ENCODE data around the gene ARHGEF3.
"Not testable (repeated sequence)": the region's sequence is repeated elsewhere in the genome, so short reads cannot be mapped to it uniquely, and the experiment has no call there.

ARHGEF3 gene

DNA sequence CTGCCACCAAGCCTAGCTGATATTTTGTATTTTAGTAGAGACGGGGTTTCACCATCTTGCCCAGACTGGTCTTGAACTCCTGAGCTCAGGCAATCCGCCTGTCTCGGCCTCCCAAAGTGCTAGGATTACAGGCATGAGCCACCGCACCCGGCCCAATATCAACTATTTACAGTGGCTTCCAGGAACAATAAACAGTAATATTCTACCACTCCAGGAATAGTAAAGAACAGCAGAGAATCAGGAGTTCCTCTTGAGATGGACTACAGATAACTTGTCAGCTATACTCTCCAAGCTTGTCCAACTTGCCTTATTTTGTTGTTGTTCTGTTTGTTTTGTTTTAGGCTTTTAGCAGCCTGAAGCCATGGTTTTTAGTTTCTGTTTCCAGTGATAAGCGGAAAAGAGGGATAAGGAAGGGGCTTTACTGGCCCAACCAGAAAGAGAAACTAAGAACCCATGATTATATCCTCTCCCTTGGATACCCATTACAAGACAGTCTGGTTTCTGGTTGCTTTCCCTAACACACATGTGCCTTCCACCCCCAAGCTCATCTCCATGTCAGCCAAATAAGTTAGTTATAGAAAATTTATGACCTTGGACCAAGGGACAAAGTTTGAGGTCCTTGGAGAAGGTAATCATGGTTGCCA is 36.7 kb downstream of the ARHGEF3 start:
- no peak for DNase-seq

DNA sequence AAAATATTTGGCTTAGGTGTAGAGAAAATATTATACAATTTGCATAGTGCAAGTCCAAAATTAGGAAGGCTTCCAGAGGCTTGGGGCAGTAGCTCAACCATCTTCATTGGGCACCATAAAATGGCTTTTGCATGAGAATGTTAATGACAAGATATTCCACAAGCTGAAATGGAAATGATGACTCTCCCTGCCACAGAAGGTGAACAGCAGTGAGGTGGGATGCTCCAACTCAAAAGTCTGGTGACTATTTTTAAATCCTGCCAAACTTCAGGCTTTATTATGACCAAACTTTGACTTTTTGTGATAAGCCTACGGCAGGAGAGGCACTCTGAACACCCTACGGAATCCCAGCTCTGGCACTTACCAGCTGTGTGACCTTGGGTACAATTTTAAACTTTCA is 37.6 kb downstream of the ARHGEF3 start:
- DNase-seq, result no peak

DNA sequence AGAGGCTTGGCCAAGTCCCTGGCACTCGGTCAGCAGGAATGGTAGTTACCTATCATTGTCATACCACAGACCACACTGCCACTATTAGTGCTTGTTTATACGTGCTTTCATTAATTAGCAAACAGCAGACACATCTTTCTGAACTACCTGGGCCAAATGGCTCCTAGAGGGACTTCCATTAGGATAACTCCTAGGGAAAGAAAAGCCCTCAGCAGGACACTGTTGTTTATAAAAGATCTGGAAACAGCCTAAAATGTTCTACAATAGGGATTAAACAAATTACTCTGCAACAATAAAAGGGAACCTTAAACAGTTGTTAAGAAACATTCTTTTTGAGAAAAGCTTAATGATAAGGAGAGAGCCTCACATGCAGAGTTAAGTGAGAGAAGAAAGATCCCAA is 38.5 kb downstream of the ARHGEF3 start:
- DNase-seq, result no peak

DNA sequence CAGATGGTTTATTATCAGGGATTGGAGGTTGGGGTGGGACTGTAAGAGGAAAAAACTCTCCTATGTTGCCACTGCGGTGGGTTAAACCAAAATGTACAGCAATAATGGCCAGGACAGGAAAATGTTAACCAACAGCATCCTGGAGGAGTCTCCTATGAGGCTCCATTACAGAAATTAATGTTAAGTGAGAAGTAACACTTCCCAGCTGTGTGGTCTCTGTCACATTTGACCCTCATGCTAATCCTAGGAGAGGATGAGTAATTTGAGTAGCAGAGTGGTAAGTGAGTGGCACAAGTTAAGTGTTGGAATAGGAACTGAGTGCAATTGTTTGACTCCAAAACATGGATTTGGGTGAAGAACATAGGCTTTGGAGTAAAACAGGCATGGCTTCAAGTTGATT is 39.0 kb downstream of the ARHGEF3 start:
- DNase-seq, result no peak

DNA sequence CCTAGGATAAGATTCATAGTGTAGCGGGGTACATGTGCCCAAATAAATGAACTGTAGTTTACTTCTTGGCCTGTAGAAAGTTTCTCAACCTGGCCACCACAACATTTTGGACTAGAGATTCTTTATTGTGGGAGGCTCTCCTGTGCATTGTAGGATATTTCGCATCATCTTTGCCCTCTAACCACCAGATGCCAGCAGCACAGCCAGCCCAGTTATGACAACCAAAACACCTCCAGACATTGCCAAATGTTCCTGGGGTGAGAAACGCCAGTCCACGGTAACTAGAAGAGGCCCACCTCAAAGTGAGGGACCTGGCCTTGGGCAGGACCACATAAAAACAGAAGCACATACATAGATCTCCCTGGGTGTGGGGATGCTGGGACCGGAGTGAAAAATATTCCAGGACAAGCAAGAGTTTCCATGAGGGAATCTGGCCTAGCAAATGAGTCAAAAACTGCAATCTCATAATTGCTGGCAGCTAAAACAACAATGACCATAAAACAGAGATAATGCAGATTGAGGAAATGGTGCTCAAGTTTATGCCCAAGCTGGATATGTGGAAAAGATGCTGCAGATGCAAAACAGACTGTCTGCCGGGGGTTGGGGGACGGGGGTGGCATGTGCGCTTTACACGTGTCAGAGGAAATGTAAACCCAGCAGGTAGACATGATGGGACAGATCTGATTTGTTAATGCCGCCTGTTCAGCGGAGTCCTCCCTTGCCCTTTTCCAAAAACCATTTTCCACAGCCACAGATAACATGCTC is 39.7 kb downstream of the ARHGEF3 start:
- no peak for DNase-seq

DNA sequence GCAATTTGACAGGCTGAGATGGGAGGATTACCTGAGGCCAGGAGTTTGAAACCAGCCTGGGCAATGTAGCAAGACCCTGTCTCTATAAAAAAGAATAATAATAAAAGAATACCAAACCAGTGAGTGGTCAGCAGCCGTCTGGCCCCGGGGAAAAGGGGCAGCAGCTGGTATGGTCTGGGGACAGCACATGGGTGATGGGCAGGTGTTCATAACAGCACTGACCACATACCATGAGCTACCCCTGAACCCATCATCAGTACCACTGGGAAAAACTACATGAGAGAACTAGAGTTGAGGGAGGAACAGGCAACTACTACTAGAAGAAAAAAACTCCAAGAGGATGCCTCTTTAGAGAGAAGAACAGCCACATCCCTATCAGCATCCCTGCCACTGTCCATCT is 40.7 kb downstream of the ARHGEF3 start:
- no peak for DNase-seq

DNA sequence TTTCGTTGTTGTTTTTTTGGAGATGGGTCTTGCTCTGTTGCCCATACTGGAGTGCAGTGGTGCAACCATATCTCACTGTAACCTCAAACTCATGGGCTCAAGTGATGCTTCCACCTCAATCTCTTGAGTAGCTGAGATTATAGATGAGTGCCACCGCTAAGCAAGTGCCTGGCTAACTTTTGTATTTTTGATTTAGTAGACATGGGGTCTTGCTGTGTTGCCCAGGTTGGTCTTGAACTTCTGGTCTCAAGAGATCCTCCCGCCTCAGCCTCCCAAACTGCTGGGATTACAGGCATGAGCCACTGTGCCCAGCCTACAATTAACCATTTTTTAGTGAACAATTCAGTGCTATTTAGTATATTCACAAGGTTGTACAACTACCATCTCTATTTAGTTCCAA is 42.2 kb downstream of the ARHGEF3 start:
- no peak for DNase-seq

DNA sequence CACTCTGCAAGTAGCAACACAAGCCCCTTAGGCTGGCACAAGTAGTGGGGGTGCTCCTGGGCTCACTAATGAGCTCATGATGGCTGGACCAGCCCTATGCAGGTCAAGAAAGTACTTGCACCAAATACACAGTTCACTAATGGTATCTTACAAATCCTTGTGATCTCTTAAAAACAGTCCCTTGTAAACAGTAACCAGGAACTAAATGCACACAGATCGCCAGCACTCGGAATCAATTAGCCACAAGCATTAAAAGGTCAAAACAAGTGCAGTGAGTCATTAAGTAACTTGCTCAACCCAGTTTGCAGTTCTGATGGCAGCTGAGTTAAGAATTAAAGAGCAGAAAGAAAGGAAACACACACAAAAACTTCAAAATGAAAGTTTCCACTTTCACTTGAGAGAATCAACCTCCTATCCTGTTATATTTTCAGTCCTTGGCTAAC is 43.2 kb downstream of the ARHGEF3 start:
- peak; percentile 15 to 77 for DNase-seq

DNA sequence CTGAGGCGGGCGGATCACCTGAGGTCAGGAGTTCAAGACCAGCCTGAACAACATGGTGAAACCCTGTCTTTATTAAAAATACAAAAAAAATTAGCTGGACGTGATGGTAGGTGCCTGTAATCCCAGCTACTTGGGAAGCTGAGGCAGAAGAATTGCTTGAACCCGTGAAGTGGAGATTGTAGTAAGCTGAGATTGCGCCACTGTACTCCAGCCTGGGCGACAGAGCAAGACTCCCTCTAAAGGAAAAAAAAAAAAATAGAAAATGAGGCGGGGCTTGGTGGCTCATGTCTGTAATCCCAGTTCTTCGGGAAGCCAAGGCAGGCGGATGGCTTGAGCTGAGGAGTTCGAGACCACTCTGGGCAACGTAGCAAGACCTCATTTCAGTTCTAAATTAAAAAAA is 43.7 kb downstream of the ARHGEF3 start:
- DNase-seq, result not testable (repeated sequence)

DNA sequence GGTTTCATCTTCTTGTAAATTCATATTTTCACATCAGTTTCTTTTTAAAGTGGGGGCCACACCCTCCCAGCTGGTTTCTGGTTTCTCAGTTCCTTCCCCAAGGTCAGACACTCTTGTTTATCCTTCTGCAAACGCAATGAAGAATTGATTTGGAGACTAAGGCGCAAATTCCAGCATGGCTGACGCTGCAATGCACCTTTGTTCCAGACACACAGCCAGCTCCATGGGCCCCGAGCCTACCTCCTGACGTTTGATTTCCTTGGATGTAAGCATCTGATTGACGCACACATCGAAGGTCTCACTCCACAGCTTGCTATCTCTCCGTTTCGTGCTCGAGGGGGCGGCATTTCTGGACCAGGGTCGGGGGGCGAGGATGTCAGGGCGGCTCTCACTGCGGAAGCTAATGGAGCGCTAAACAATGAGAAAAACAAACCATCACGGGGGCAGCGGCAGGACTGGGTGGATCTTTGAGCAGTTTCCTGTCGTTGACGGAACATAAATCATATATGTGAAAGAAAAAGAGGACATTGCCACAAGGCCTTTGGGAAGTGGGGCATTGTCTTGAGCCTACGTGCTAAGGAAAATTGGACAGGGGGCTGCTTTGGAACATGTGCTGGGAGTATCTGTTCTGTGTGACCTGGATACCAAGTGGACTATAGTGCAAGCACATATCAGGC is 46.9 kb downstream of the ARHGEF3 start:
- peak in 1 of 2 donors; percentile 84 for DNase-seq

DNA sequence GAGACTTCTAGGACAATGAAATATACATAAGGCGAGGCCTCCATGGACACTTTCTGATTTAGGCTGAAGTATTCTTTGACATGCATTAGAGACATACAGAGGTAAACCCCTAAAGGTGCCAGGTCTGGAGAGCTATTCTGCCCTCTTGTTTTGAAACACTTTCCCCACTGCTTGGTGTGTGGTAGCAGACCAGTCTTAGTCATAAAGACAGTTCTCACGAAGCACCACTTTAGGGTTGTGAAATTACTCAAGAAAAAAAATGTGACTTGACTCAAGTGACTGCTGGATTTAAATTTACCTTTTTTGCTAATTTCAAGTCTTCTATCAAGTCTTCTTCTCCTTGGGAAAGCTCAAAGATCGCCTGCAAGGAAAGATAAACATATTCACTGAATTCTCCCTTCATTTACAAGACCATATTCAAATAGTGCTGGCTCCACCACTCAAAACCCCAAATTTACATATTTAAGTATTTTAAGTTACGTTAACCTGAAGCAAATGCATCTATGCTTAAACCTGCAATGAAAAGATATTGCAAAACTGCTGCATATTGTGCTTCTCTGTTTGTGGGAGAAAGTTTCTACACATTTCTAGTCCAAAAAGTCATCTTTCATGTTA is 48.4 kb downstream of the ARHGEF3 start:
- peak in 1 of 2 donors; percentile 15 for DNase-seq

DNA sequence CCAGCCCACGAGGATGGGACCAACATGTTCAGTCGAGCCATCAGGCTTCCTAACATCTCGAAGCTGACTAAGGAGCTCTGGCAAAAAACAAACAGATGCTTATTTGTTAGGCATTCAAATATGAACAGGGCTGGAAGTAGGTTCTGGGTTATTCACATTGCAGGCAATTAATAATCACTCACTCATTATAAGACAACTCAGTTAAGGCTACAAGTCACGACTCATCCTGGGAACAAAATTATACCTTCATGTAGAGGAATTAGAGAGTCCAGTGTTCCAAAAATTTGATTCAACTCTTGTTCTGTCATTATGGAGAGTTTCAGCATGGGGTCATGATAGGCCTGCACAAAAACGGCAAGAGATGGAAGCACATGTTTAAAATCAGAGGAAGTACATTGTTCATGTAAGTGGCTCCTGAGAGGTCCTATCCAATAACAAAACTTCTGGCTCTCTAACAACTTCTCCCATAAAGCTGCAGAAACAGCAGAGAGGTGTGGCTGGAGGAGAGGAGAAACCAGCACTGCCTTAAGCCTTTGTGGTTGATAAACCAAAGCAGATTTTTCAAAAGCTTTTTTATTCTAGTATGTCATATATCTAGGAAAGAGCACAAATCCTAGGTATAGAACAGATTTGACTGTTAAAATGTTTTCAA is 50.6 kb downstream of the ARHGEF3 start:
- no peak for DNase-seq

DNA sequence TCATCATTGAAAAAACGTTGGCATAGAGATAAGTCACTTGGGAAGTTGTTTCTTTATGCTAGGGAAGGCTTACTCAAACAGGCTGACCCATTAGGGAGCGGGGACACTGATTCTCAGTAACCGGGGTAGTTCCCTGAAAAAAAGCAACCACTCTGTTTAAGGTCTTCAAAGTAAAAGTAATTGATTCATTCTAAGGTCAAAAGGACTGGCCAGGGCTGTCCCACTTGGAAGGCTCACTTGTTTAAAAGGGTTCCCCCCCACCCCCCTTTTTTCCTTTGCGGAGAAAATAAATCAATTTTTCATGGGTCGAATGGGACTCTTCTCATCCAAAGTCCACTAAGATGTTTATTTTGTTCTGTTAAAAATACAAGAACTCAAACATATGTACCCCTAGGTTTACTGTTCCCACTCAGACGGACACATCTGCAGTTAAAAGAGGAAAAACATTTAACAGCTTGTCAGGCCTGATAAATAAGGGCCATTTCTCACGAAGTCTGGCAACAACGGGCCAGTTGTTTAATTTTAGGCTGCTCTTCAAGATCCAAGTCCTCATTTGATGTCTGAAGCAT is 53.0 kb downstream of the ARHGEF3 start:
- DNase-seq, result no peak

DNA sequence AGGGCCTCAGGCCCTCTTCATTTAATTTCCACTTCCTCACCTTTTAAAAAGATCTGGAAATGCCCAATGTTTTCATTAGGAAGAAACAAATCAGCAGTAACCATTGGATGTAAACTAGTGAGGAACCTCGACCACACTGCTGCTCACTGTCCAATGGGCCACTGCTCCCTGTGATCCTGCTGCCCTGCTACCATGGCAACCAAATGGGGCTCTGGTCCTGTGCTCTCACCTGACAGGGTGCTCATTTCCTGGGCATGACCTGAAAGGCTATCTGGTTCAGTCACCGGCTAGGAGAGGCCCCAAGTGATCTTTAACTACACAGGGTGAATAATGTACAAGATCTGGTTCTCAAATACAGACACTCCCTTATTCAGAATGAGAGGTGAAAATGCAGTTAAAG is 54.6 kb downstream of the ARHGEF3 start:
- DNase-seq, result no peak

DNA sequence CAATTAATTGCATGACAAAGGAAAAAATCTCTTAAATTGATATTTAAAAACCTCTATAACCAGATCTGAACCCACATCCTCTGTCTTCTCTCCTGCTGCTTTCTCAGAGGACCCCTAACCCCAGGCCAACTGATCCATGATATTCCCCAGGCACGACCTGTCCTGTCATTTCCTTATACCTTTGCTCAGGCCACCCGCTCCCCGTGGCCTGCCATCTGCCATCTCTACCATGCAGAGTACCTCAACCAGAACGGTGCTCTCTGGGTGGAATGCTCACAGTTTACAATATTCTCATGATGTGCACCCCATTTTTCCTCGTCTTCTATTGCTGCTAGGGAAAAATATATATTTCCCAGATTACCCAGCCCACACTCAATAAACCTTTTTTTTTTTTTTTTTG is 57.7 kb downstream of the ARHGEF3 start:
- DNase-seq, result no peak

DNA sequence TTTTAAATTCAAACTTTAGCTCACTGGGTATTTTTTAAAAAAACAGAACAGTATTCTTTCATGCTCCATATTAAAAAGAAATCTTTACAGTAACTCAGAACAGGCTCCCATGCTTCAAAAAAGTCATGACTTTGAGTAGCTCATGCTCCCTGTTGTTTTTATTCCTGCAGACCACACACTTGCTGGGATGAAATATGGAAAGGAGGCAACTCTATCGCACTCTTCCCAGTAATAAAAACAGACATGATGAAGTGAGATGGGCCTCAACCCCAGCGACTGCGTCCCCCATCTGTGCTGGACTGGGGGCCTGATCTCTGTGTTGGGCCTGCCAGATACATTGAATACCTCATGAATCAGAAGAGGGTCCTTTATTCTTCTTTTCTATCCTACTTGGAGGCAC is 58.9 kb downstream of the ARHGEF3 start:
- DNase-seq, result no peak

DNA sequence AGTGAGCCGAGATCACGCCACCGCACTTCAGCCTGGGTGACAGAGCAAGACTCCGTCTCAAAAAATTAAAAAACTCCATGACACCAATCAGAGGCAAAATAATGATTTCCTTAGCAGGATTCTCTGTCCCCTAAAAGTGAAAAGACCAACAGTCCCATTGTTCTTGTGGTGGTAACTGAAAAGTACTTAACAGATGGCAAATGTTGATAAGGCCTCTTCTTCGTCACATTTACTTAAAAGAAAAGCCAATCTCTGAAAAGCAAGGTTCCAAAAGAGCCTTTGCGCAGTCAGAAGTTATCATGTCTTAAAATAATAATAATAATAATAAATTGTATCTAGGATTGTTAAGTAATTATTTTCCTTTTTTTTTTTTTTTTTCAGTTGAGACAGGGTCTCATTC is 62.7 kb downstream of the ARHGEF3 start:
- no peak for DNase-seq

DNA sequence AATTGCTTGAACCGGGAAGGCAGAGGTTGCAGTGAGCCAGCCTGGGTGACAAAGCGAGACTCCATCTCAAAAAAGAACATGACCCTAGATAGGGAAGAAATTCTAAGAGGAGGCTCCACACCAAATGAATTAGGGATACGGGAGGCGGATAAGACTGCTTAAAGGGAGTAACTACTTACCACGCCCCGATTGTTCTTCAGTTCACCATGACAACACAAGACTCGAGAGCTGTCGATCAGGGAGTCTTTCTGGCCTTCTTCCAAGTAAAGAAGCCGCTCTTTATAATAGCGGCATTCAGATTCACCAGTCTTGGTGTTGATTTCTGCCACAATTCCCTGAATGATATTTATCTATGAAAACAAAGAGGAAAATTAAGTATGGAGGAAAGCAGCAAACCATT is 64.7 kb downstream of the ARHGEF3 start:
- no peak for DNase-seq

DNA sequence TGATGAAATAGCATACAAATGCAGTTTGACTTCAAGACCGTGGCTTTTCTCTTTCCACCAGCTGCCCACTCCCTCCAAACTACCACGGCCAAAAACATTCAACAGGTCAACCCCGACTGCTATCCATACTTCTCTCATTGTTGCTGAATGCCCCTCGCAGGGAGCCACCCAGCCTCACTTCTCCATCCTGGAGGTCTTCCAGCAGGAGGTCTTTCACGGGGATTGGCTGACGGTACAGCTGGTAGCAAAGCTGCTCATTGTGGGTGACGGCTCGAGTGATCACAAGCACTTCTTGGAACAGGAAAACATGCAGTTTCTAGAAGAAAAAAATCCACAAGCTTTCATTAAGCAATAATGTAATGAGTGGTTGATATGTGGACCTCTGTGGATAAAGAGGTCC is 69.6 kb downstream of the ARHGEF3 start:
- no peak for DNase-seq

DNA sequence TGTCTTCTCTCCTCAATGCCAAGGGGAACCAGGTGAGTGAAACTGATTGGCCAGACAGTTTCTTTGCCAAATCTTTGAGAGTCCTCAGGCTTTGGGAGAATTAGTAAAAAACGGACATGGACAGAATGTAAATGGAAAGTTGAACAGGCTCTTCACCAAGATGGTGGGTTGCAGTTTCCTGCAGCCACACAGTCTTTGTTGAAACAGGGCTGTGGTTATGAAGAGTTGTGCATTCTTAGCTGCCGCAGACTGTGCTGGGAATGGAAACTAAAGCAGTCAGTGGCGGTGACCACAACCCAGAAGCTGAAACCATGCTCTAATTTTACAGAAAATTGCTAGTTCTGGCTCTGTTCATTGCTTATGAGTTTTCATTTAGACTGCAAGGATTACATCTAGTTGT is 76.6 kb downstream of the ARHGEF3 start:
- no peak for DNase-seq

DNA sequence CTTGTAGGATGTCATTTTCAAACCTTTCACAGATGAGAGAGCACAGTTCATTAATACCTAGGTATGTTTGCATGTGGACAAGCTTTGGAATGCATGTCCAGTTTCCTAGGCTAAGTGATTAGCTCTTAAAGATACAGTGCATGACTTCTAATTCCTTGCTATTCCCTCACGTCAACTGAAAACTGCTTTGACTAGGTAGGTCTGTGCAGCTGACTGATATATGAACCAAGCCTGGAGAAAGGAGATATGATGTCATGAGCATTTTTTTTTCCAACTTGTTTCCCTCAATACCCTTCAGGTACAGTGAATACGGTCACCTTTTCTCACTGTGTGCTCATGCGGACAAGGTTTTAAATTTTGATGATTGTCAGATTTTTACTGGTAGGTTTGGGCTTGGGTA is 77.1 kb downstream of the ARHGEF3 start:
- DNase-seq, result no peak

DNA sequence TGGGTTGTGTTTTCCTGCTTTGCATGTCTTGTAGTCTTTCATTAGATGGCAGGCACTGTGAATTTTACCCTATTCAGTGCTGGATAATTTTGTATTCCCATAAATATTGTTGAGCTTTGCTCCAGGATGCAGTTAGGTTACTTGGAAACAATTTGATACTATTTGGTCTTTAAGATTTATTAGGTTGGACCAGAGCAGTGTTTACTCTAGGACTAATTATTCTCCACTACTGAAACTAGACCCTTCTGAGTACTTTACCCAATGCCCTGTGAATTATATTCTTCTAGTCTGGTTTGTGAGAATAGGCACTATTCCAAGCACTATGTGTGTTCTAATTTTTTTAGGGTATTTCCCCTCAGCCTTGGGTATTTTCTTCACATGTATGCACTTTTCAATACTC is 80.9 kb downstream of the ARHGEF3 start:
- no peak for DNase-seq

DNA sequence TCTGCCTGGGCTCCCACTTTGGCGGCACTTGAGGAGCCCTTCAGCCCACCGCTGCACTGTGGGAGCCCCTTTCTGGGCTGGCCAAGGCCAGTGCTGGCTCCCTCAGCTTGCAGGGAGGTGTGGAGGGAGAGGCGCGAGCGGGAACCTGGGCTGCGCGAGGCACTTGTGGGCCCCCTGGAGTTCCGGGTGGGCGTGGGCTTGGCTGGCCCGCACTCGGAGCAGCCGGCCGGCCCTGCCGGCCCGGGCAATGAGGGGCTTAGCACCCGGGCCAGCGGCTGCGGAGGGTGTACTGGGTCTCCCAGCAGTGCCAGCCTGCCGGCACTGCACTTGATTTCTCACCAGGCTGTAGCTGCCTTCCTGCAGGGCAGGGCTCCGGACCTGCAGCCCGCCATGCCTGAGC is 82.9 kb downstream of the ARHGEF3 start:
- DNase-seq, result not testable (repeated sequence)
